Colonic mucosa (tissue), 4 donors: ENCODE results near the gene SH3BP4. TPM values are rescaled to one million over a fixed set of nuclear protein-coding genes. Genes with fewer than 3 reads are reported as not detected.
A peak's percentile ranks its signal among the peaks of the same experiment; 100 is the strongest.

Experiments
- DNase-seq: peaks from one replicate; pipeline ENCODE4 v3.0.0-alpha.2; 2020
- H3K27ac ChIP-seq: fragments of 200-600 bp; one replicate; pipeline ENCODE4 v1.8.0; 2021
- H3K27me3 ChIP-seq: fragments of 200-600 bp; one replicate; pipeline ENCODE4 v1.8.0; 2021
- H3K36me3 ChIP-seq: fragments of 200-600 bp; one replicate; pipeline ENCODE4 v1.8.0; 2021
- H3K4me1 ChIP-seq: fragments of 200-600 bp; one replicate; pipeline ENCODE4 v1.8.0; 2021; ENCODE audit warnings: mild to moderate bottlenecking
- H3K4me3 ChIP-seq: fragments of 200-600 bp; one replicate; pipeline ENCODE4 v1.8.0; 2021
- H3K9ac ChIP-seq, 2 donors: one replicate each; pipeline ENCODE4 v1.7.0; 2013; ENCODE audit warnings: control low read depth in 2 of 2, low read depth in 2 of 2, low read length in 2 of 2
- H3K9me3 ChIP-seq: fragments of 200-600 bp; one replicate; pipeline ENCODE4 v1.8.0; 2021
- intact Hi-C: fragments of 100-400 bp; cut with DNase I; formaldehyde crosslinking; loops from one replicate; pipeline ENCODE4 v1.14.1; 2022
- total RNA-seq, 2 donors: library from RNA; stranded (reverse); fragmentation: NEBNext Ultra II Directional in 1 of 2; extraction: Animal tissue kit (Norgen Biotek cat#: 25700) in 1 of 2; gene quantifications; one replicate each; pipeline ENCODE4 v1.2.1, GENCODE V29; 2021
- TF ChIP-seq, protein P1 (sequence below): fragments of 200-600 bp; IDR thresholded peaks from one replicate; pipeline ENCODE4 v1.8.0; 2022; ENCODE audit warnings: antibody characterized with exemption, mild to moderate bottlenecking
- donor health status: healthy.
- donor health status: DM: no; HTN: no; CAD: no.
- donor health status: DM: no; HTN: no; CAD: no.

Gene SH3BP4
- total RNA-seq, 2 donors from 2014 or later = 29.1 to 44.4 TPM

DNA sequence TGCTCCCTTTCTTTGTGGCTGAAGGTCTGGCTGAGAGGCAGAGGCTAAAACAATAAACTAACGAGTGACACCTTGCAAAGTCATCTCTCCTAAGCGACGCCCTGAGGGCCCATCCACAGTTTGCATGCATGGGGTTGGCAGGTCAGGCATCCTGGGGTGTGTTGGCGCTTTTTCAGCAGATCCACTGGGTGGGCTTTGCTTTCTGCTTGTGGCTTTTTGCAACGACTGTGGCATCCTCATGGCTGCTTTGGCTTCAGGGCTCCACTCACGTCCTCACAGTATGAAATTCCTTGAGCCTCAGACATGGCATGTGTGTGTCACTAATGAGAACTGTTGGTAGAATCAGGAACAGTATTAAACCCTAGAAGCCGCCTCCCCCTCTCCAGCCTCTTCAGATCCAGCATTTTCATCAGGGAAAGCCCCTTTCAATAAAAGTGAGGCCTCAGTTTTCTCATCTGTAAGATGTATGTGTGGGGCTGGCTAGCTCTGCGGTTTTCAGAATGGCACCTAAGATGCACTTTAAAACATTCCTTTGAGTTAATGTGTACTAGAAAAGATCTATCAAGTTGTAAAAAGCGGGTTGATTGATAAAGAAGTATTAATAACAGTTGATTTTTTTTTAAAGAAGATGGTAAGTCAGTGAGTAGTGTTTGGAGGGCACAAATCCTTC lies 72.5 kb downstream of the SH3BP4 start:
- intact Hi-C loops = no loop called here
- H3K27me3 ChIP-seq = no peaks in the 10 kb centered on the region
- H3K4me1 ChIP-seq = peaks cover 5% of the 10 kb centered on the region
- H3K9ac ChIP-seq = no peak overlapping the region
- H3K4me3 ChIP-seq = no peak overlapping the region
- H3K9me3 ChIP-seq = no peaks in the 10 kb centered on the region
- TF ChIP-seq, protein P1, sequence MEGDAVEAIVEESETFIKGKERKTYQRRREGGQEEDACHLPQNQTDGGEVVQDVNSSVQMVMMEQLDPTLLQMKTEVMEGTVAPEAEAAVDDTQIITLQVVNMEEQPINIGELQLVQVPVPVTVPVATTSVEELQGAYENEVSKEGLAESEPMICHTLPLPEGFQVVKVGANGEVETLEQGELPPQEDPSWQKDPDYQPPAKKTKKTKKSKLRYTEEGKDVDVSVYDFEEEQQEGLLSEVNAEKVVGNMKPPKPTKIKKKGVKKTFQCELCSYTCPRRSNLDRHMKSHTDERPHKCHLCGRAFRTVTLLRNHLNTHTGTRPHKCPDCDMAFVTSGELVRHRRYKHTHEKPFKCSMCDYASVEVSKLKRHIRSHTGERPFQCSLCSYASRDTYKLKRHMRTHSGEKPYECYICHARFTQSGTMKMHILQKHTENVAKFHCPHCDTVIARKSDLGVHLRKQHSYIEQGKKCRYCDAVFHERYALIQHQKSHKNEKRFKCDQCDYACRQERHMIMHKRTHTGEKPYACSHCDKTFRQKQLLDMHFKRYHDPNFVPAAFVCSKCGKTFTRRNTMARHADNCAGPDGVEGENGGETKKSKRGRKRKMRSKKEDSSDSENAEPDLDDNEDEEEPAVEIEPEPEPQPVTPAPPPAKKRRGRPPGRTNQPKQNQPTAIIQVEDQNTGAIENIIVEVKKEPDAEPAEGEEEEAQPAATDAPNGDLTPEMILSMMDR = no peak
- no peak for DNase-seq
- H3K36me3 ChIP-seq = no peaks in the 10 kb centered on the region
- no peak overlapping the region for H3K27ac ChIP-seq

DNA sequence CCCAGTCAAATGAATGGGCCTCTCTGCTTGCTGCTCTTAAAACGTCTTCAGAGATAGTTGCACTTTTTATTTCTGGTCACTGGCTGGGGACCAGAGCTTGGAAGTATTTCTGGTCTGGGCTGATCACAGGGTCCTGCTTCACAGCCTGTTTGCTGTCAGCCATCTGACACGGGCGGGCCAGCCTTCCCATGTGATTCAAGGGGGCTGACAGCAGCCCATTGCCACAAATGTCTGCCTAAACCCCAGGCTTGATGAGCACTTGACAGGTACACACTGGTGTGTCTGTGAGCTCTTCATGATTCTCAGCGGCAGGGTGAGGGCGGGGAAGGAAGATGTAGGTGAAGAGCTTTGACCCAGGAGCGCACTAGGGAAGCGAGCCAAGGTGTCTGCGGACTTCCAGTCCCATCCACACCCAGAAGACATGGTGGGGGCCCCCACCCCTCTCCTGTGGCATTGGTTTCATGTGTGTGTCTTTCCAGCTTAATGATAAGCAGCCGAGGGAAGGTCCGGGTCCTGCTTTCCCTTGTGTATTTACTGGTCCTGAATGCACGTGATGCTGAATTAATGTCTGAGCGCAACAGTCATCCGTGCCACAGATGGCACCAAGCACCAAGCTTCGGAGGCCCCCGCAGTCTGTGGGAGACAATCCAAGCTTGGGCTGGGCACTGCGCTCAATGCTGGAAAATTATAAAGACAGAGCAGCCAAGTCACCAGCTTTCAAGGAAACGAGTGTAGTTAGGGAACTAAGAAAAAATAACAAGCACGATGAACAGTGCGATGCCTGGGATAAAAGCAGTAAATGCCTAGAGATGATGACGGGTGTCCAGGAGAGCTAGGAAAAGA lies 73.3 kb downstream of the SH3BP4 start:
- TF ChIP-seq, protein P1 = no peak
- intact Hi-C loops = no loop called here
- H3K9me3 ChIP-seq = no peaks in the 10 kb centered on the region
- peaks cover 5% of the 10 kb centered on the region for H3K4me1 ChIP-seq
- no peak overlapping the region for H3K27ac ChIP-seq
- H3K4me3 ChIP-seq = no peak overlapping the region
- no peak for DNase-seq
- no peaks in the 10 kb centered on the region for H3K27me3 ChIP-seq
- no peaks in the 10 kb centered on the region for H3K36me3 ChIP-seq
- H3K9ac ChIP-seq = no peak overlapping the region

DNA sequence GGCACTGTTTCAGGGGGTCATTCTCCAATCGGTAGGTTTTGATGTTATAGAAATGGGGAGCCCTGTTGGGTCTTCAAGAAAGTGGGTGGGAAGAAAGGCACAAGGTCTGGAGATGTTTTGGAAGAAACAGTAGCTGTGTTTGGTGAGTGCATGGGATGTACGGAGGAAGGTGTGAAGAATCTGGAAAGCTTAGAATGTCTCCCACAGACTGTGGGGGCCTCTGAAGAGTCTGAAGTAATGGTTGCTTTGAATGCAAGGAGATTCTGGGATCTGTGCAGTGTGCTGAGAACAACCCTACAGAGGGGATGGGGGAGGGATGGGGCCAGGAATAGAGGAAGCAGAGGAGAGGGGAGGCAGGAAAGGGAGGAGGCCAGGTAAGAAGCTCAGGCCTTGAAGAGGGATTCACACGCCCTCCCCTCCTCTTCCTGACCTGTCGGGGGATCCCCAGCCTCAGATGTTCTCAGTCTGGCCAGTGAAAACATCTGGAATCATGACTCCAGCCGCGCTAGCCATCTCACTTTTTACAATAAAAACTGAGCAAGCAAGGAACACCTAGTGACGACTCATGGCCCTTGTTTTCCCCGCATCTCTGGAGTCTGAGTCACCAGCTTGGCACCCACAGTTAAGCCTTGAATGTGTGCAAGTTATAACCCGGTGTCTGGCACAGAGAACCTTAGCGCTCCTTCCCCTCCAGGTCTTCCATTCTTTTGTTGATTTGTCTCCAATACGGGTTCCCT lies 74.2 kb downstream of the SH3BP4 start:
- H3K27ac ChIP-seq = no peak overlapping the region
- no peak overlapping the region for H3K9ac ChIP-seq
- no peak for DNase-seq
- no peaks in the 10 kb centered on the region for H3K36me3 ChIP-seq
- peaks cover 5% of the 10 kb centered on the region for H3K4me1 ChIP-seq
- no peak overlapping the region for H3K4me3 ChIP-seq
- TF ChIP-seq, protein P1 = no peak
- intact Hi-C loops = no loop called here
- H3K27me3 ChIP-seq = no peaks in the 10 kb centered on the region
- H3K9me3 ChIP-seq = no peaks in the 10 kb centered on the region

DNA sequence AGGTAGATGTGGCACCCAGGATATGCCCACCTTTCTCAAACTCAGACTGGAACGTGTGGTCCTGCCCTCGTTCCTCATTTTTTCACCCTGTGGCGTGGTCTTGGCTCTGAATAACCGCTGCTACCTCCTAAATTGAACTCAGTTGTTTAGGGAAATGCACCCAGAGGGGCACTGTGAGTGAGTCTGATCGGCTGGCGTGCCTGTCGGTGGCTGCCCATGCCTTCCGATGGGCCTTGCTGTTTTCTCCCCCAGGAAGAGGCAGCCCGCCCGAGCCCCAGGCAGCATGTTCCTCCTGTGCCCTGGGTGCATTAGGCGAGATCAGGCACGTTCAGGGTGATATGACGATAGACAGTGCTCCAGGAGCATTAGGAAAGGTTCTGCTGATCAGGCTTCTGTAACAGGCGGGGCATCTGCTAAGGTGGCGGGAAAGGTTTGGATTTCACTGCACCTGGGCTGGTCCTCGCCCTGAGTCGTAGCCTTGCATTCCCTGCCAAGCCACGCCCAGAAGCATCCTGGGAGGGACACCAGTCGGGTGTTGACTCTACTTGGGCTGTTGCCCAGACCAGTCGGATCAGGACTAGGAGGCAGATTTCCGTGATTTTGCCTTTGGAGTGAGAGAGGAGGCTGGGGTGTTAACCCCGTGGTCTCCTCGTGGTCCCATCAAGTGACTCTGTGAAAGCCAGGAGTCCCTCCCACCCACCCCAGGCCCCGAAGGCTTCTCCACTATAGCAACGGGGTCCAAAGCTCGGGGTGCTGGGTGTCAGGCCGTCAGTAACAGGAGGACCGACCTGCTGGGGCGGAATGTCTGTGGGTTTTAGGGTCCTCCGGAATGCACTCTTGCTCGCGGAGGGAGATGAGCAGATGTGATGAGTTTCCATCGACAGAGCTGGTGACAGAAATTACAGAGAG lies 75.1 kb downstream of the SH3BP4 start:
- Histone ChIP-seq H3K4me3 (no peak overlapping the region), H3K4me1 (peaks cover 5% of the 10 kb centered on the region), H3K9me3 (no peaks in the 10 kb centered on the region), H3K27ac (no peak overlapping the region), H3K9ac (peak overlapping the region in 1 of 2 donors; percentile 14), H3K36me3 (no peaks in the 10 kb centered on the region), H3K27me3 (no peaks in the 10 kb centered on the region)
- TF ChIP-seq, protein P1 = no peak
- DNase-seq = peak; percentile 97
- intact Hi-C loops = no loop called here
